GM18873 (cell line): ENCODE results near the gene WIPF3.

Experiments
- ATAC-seq: cut with Tn5 transposase; IDR thresholded peaks from one replicate; pipeline ENCODE4 v1.9.1; 2021; ENCODE audit warnings: mild to moderate bottlenecking, moderate library complexity, moderate number of reproducible peaks; ENCODE audit not compliant: unreplicated experiment, low FRiP score

The WIPF3 gene

GRCh38 chr7:29843726-29844125 is 37.4 kb downstream of the WIPF3 start:
- ATAC-seq: no peak

- ATAC-seq: no peak
Measured at GRCh38 chr7:29844559-29844958, 38.3 kb downstream of the WIPF3 start.

- no peak for ATAC-seq
Measured at GRCh38 chr7:29847496-29847895, 41.2 kb downstream of the WIPF3 start.

- ATAC-seq: no peak
Measured at GRCh38 chr7:29847916-29848315, 41.6 kb downstream of the WIPF3 start.

GRCh38 chr7:29848941-29849340 is 42.6 kb downstream of the WIPF3 start:
- no peak for ATAC-seq

GRCh38 chr7:29851487-29851886 is 45.2 kb downstream of the WIPF3 start:
- no peak for ATAC-seq

- ATAC-seq: no peak
Measured at GRCh38 chr7:29852457-29852856, 46.1 kb downstream of the WIPF3 start.

- no peak for ATAC-seq
Measured at GRCh38 chr7:29853072-29853471, 46.8 kb downstream of the WIPF3 start.

GRCh38 chr7:29853789-29854188 is 47.5 kb downstream of the WIPF3 start:
- no peak for ATAC-seq

- ATAC-seq: no peak
Measured at GRCh38 chr7:29854257-29854938, 48.1 kb downstream of the WIPF3 start.

- ATAC-seq: no peak
Measured at GRCh38 chr7:29857654-29858053, 51.3 kb downstream of the WIPF3 start.

GRCh38 chr7:29858191-29858951 is 52.1 kb downstream of the WIPF3 start:
- no peak for ATAC-seq

- ATAC-seq: no peak
Measured at GRCh38 chr7:29859104-29859503, 52.8 kb downstream of the WIPF3 start.

GRCh38 chr7:29859524-29860185 is 53.3 kb downstream of the WIPF3 start:
- ATAC-seq: no peak

GRCh38 chr7:29860186-29860585 is 53.9 kb downstream of the WIPF3 start:
- ATAC-seq: no peak

GRCh38 chr7:29861884-29862283 is 55.6 kb downstream of the WIPF3 start:
- ATAC-seq: no peak

GRCh38 chr7:29864656-29865055 is 58.3 kb downstream of the WIPF3 start:
- ATAC-seq: no peak

- no peak for ATAC-seq
Measured at GRCh38 chr7:29865526-29865925, 59.2 kb downstream of the WIPF3 start.

GRCh38 chr7:29866490-29866930 is 60.2 kb downstream of the WIPF3 start:
- ATAC-seq: no peak

GRCh38 chr7:29871787-29872398 is 65.6 kb downstream of the WIPF3 start:
- ATAC-seq: no peak
